OCI-LY1 (cell line): ENCODE data around the gene PTGDR2.

Experiments
- H2AFZ ChIP-seq: fragments of 200-600 bp; sonication (generic), shearing (Covaris generic); 2 replicates; pipeline ENCODE4 v1.6.0; 2014; ENCODE audit warnings: antibody characterized with exemption, mild to moderate bottlenecking, low read length
- H3F3A ChIP-seq: fragments of 200-600 bp; sonication (generic), shearing (Covaris generic); 2 replicates; pipeline ENCODE4 v1.6.0; 2014; ENCODE audit warnings: mild to moderate bottlenecking, antibody characterized with exemption, low read length, moderate library complexity; ENCODE audit not compliant: insufficient read depth
- H3K27ac ChIP-seq: fragments of 200-600 bp; sonication (generic); 2 replicates; pipeline ENCODE4 v1.5.1; 2014; ENCODE audit warnings: low read length, mixed run types, mild to moderate bottlenecking, low read depth; ENCODE audit not compliant: poor library complexity, severe bottlenecking
- H3K27me3 ChIP-seq: fragments of 200-600 bp; sonication (generic); 2 replicates; pipeline ENCODE4 v1.6.0; 2014; ENCODE audit warnings: antibody characterized with exemption, mild to moderate bottlenecking, low read length, moderate library complexity; ENCODE audit not compliant: insufficient read depth
- H3K36me3 ChIP-seq: fragments of 200-600 bp; sonication (generic); 2 replicates; pipeline ENCODE4 v1.6.1; 2014; ENCODE audit warnings: mild to moderate bottlenecking, antibody characterized with exemption, low read length, moderate library complexity, mixed read lengths; ENCODE audit not compliant: insufficient read depth
- H3K4me1 ChIP-seq: fragments of 200-600 bp; sonication (generic); 2 replicates; pipeline ENCODE4 v1.5.1; 2014; ENCODE audit warnings: mild to moderate bottlenecking, low read length, moderate library complexity; ENCODE audit not compliant: insufficient read depth, severe bottlenecking
- H3K4me2 ChIP-seq: fragments of 200-600 bp; sonication (generic), shearing (Covaris generic); 2 replicates; pipeline ENCODE4 v1.6.1; 2014; ENCODE audit warnings: low read length
- H3K4me3 ChIP-seq: fragments of 200-600 bp; sonication (generic); 2 replicates; pipeline ENCODE4 v1.5.1; 2014; ENCODE audit warnings: low read length, low read depth, mild to moderate bottlenecking, mixed read lengths; ENCODE audit not compliant: poor library complexity, severe bottlenecking
- H3K79me2 ChIP-seq: fragments of 200-600 bp; shearing (Covaris generic); 2 replicates; pipeline ENCODE4 v1.6.1; 2016; ENCODE audit warnings: mixed run types, low read length, mixed read lengths; ENCODE audit not compliant: insufficient read depth
- H3K9ac ChIP-seq: fragments of 200-600 bp; sonication (generic), shearing (Covaris generic); 2 replicates; pipeline ENCODE4 v1.6.1; 2014; ENCODE audit warnings: mild to moderate bottlenecking, low read length, mixed read lengths
- H3K9me2 ChIP-seq: fragments of 200-600 bp; sonication (generic), shearing (Covaris generic); 2 replicates; pipeline ENCODE4 v1.6.1; 2014; ENCODE audit warnings: low read depth, mild to moderate bottlenecking, low read length, mixed read lengths
- H3K9me3 ChIP-seq: fragments of 200-600 bp; shearing (Covaris generic); 2 replicates; pipeline ENCODE4 v1.6.1; 2014; ENCODE audit warnings: low read length, mixed read lengths
- H4K20me1 ChIP-seq: fragments of 200-600 bp; sonication (generic), shearing (Covaris generic); 2 replicates; pipeline ENCODE4 v1.6.0; 2016; ENCODE audit warnings: mild to moderate bottlenecking, low read length; ENCODE audit not compliant: insufficient read depth
- EZH2 ChIP-seq: fragments of 200-600 bp; sonication (generic), shearing (Covaris generic); IDR thresholded peaks from 2 replicates; pipeline ENCODE4 v1.8.0; 2017; ENCODE audit warnings: borderline replicate concordance, mixed run types, mild to moderate bottlenecking, antibody characterized with exemption, low read length, moderate library complexity, mixed read lengths
- TF ChIP-seq, protein P1 (sequence below): fragments of 200-600 bp; sonication (generic), shearing (Covaris generic); IDR thresholded peaks from 2 replicates; pipeline ENCODE4 v1.5.1; 2017; ENCODE audit warnings: mild to moderate bottlenecking, antibody characterized with exemption, low read length, moderate library complexity, mixed read lengths

PTGDR2 gene

DNA sequence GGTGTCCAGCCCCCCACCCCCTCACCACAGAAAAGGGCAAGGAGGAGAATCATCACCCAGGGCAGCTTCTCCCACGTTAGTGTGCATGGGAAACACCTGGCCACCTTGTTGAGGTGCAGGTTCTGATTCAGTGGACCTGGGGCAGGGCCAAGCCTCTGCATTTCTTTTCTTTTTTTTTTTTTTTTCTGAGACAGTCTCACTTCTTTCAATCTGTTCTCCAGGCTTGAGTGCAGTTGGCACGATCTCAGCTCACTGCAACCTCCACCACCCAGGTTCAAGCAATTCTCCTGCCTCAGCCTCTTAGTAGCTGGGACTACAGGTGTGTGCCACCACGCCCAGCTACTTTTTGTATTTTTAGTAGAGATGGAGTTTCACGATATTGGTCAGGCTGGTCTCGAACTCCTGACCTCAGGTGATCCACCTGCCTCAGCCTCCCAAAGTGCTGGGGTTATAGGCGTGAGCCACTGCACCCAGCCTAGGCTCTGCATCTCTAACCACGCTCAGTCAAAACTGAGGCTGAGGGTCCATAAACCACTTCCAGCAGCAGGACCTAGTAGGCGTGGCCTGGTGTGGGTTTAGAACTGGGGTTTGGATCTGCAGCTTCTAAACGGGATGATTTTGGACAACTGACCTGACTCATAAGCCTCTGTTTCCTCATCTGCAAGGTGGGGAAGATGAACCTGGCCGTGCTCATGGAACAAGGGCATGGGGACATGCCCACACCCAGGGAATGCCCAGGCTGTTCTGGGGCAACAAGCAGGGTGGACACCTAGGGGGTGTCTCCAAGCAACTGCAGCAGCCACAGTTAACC, 12.3 kb upstream of the PTGDR2 start:
- no peaks in the 10 kb centered on the region for H3K9me3 ChIP-seq
- H3K36me3 ChIP-seq = no peaks in the 10 kb centered on the region
- no peaks in the 10 kb centered on the region for H3K27me3 ChIP-seq
- no peak overlapping the region for H3K9ac ChIP-seq
- no peaks in the 10 kb centered on the region for H3F3A ChIP-seq
- no peaks in the 10 kb centered on the region for H4K20me1 ChIP-seq
- H2AFZ ChIP-seq = no peak overlapping the region
- H3K9me2 ChIP-seq = no peaks in the 10 kb centered on the region
- no peak overlapping the region for H3K4me2 ChIP-seq
- no peaks in the 10 kb centered on the region for H3K4me1 ChIP-seq
- H3K4me3 ChIP-seq = no peak overlapping the region
- no peaks in the 10 kb centered on the region for H3K79me2 ChIP-seq
- no peak for TF ChIP-seq EZH2
- TF ChIP-seq, protein P1, sequence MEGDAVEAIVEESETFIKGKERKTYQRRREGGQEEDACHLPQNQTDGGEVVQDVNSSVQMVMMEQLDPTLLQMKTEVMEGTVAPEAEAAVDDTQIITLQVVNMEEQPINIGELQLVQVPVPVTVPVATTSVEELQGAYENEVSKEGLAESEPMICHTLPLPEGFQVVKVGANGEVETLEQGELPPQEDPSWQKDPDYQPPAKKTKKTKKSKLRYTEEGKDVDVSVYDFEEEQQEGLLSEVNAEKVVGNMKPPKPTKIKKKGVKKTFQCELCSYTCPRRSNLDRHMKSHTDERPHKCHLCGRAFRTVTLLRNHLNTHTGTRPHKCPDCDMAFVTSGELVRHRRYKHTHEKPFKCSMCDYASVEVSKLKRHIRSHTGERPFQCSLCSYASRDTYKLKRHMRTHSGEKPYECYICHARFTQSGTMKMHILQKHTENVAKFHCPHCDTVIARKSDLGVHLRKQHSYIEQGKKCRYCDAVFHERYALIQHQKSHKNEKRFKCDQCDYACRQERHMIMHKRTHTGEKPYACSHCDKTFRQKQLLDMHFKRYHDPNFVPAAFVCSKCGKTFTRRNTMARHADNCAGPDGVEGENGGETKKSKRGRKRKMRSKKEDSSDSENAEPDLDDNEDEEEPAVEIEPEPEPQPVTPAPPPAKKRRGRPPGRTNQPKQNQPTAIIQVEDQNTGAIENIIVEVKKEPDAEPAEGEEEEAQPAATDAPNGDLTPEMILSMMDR = no peak
- no peak overlapping the region for H3K27ac ChIP-seq

DNA sequence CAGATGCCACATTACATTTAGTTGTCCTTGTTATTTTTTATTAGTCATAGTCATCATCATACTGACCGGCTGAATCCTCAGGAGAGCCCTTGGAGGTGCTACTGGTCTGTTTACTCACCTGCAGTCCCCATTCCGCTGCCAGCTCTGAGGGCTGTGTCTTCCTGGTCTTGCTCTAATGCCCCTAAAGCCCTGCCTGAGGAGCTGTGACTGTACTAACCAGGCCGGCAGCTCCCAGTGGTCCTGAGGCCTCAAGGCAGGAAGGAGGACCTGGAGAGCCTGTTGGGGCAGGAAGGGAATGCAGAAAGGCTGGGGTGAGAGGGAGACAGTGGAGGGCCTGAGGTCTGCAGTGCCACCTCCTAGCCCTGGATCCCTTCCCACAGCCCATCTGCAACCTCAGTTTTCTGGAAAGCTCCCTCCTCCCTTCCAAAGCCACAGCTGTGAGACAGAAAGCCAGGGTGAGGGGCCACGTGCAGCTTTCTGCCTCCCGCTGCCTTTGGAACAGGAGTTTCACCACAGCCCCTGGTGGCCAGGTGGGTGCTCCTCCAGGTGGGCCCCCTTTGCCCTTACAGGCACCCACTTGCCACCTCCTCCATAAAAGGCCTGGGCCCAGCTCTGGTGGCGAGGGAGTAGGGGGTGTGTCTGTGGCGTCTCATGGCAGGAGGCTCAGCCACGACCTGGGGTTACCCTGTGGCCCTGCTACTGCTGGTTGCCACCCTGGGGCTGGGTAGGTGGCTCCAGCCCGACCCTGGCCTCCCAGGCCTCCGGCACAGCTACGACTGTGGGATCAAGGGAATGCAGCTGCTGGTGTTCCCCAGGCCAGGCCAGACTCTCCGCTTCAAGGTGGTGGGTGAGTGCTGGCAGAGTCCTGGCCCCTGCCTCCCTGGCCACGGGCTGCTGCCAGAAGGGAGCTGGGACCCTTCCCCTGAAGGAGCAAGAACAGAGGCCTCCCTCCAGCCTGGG, 11.4 kb upstream of the PTGDR2 start, which contains the start of gene ZP1:
ZP1 (plus strand) TSS at position 632 of the 960 bp plus-strand sequence; CDS start at position 652, 20 bp downstream.
- Histone ChIP-seq H3K9me3 (no peaks in the 10 kb centered on the region), H4K20me1 (no peaks in the 10 kb centered on the region), H3K27me3 (peaks cover 3% of the 10 kb centered on the region; the same call in 1 of the 2 replicates), H3K9ac (no peak within 1 kb of the TSS), H3K79me2 (no peaks in the 10 kb centered on the region), H3K4me3 (no peak within 1 kb of the TSS), H3K4me2 (no peak within 1 kb of the TSS), H2AFZ (no peak within 1 kb of the TSS), H3K4me1 (no peaks in the 10 kb centered on the region), H3K9me2 (no peaks in the 10 kb centered on the region), H3K36me3 (no peaks in the 10 kb centered on the region), H3K27ac (no peak within 1 kb of the TSS), H3F3A (no peaks in the 10 kb centered on the region)
- no peak for TF ChIP-seq EZH2
- TF ChIP-seq, protein P1 = no peak

DNA sequence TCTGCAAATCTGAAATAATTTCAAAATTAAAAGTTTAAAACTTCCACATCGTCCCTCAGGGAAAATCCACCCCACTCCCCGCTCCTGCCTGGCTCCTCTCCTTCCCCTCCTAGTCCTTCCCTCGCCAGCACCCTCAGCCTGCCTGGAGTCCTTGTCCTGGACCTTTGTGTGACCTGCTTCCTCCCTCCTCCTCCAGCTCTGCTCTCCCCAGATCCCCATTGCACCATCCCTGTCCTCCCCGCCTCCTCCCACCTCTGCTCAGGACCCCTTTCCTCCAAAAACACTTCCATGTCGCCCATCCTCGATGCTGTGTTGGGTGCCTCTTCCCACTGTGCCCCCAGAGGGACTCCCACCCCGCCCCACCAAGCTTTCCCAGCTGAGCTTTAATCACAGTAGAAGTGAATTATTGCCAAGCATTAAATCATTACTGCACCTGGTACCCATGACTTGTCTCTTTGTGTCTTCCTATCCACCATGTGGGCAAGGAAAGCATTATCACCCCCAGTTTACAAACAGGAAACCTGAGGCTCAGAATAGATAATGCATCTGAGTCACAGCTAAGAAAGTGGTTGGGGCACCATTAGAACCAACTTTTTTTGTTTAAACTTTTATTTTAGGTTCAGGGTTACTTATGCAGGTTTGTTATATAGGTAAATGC, 9.2 kb upstream of the PTGDR2 start:
- Histone ChIP-seq H4K20me1 (no peaks in the 10 kb centered on the region), H3K9me3 (no peaks in the 10 kb centered on the region), H3K27ac (no peak overlapping the region), H3F3A (no peaks in the 10 kb centered on the region), H3K4me3 (no peak overlapping the region), H3K27me3 (peaks cover 4% of the 10 kb centered on the region; the same call in 1 of the 2 replicates), H3K9me2 (no peaks in the 10 kb centered on the region), H2AFZ (no peak overlapping the region), H3K9ac (no peak overlapping the region), H3K79me2 (no peaks in the 10 kb centered on the region), H3K4me1 (no peaks in the 10 kb centered on the region), H3K4me2 (no peak overlapping the region), H3K36me3 (no peaks in the 10 kb centered on the region)
- no peak for TF ChIP-seq EZH2
- TF ChIP-seq, protein P1 = no peak
